ENCODE results near the gene CDPF1.

The CDPF1 gene

DNA sequence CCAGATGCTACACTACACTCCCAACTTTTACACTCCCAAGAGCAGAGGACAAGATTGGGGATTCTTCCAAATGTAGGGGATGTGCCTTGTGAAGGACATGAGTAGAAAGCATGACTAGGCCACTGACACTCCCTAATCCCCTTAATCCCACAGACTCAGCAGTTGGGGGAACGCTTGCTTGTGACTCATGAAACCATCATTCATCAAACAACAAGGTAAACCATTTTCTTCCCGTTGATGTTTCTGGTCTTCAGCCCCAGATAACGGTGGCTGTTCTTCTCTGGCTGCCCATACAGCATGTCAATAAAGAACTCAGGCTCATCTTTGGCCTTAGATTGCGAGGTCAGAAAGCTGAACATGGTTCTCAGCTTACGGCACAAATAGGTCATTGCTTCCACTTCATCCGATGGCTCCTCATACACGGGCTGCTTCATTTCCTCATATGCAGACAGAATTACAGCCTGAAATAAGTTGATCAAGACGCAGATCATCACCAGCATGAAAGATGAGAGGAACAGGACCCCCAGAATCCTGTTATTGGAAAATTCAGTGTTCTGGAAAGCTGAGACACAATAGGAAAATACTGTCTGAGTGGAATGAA lies 6.4 kb upstream of the CDPF1 start:
- DNase-seq, result no peak

DNA sequence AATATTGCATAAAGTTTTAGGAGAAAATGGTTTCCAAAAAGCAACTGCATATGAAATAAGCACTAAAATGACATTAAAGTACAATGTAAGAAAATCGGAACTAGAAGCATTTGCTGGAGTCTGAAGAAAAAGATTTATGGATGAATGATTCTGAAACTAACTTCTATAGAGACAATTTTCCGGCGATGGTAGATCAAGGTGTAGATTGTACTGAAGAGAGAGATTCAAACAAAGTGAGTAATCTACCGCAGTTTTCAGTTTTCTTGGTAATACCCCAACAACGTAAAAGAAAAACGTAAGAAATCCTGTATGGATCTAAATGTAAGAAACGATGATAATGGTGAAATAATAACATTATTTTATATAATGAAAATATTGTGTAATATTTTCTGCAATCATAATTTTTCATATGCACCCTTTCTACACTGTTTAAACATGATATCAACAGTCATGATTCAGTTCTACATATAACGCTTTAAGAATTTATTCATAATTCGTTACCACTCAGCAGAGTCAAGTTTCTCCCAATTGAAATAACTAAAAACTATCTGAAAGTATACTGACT lies 1.8 kb upstream of the CDPF1 start:
- DNase-seq, result no peak

DNA sequence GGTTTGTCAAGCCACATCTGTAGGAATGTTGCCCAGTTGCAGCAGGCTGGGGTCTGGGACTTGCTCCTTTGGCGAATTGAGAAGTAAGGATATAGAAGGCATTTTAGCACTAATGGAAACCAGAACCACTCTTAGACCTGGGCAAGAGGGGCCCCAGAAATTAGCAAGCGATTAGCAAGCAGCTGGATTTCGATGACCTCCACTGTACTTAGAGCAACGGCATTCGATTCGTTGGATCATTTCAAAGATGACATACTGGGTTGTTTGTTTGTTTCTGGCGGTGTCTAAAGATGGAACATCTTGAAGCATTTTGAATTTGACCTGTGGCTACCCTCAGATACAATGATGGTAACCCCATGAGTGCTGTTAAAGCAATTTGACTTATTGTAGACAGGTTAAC lies 1.2 kb upstream of the CDPF1 start:
- no peak for DNase-seq

- no peak for DNase-seq
Observed at GRCh38 chr22:46250783-46251125, 661 bp upstream of the CDPF1 start.

GRCh38 chr22:46247443-46247975 lies 2.6 kb downstream of the CDPF1 start:
- DNase-seq, result no peak

GRCh38 chr22:46246178-46246577 lies 3.9 kb downstream of the CDPF1 start:
- DNase-seq, result no peak

DNA sequence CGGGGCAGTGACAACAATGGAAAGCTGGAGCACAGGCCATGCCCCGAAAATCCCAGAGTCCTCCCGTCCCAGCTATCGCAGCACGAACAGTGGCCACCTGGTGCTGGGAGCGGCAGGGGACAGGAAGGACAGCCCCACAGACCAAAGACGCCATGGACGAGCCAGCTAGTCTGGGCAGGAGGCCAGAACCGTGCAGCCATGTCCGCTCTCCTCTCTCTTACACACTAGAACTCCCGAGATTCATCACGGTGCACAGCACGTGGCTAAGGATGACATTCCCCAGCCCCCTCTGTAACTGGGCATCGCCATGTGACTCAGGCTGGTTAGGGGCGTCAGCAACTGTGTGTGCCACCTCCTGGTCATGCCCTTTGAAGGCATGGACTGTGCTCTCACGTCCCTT lies 4.6 kb downstream of the CDPF1 start:
- peak; percentile 83 for DNase-seq

- no peak for DNase-seq
Observed at GRCh38 chr22:46244771-46245170, 5.3 kb downstream of the CDPF1 start.

- no peak for DNase-seq
Observed at GRCh38 chr22:46242076-46242475, 8.0 kb downstream of the CDPF1 start.

GRCh38 chr22:46241396-46242007 lies 8.6 kb downstream of the CDPF1 start:
- no peak for DNase-seq

DNA sequence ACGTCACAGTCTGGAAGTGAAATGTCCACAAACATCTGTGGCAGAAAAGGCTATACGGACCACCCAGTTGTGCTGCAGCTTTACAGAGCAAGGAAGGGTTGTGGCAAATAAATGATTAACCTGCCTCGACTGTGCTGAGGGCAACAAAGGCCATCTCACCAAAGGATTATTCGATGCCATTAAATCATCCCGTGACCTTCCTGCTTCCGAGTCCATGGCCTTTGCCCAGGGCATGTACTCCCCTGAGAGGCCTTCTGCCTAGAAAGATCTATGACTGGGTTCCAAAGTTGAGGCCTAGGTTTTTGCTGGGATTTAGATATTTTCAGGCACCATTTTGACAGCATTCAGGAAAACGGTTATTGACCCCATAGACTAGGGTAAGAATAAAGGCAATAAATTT lies 9.2 kb downstream of the CDPF1 start:
- no peak for DNase-seq

- DNase-seq, result no peak
Observed at GRCh38 chr22:46240506-46240905, 9.6 kb downstream of the CDPF1 start.

DNA sequence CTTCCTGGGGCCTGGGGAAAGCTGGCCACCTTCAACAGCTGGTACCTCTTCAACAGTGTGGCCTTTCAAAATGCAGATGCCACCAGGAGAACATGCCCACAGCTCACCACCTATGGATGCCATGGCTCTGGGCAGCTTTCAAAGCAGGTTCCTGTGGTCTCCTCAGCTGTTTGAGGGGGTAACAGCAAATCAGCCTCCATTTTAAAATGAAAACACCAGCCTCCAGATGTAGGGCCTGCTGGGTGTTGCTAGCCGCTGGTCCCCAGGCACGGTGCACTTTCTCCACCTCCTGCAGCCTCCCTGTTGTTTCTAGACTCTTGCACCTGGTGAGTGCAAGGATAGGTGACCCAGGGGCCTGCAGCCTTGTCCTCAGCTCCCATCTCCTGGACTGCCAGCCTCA lies 10.0 kb downstream of the CDPF1 start:
- no peak for DNase-seq

GRCh38 chr22:46239261-46240048 lies 10.6 kb downstream of the CDPF1 start:
- no peak for DNase-seq

DNA sequence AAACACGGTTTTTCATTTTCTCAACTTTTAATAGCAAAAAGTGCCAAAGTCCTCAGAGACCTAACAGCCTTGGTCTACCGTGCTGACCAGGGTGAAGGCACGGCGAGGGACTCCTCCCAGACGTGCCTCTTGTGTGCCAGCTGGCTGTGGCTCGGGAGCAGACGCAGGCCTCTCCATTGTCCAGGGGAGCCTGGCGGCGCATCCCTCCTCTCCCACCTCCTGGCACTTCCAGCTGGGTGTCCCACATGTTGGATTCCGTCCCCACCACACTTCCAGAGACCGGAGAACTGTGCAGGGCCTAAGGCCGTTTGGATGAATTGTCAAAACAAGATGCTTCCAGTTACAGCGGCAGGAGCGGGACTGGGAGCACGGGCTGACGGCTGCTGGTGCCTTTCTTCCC lies 11.6 kb downstream of the CDPF1 start:
- DNase-seq, result no peak

- DNase-seq, result no peak
Observed at GRCh38 chr22:46237453-46238124, 12.5 kb downstream of the CDPF1 start.

DNA sequence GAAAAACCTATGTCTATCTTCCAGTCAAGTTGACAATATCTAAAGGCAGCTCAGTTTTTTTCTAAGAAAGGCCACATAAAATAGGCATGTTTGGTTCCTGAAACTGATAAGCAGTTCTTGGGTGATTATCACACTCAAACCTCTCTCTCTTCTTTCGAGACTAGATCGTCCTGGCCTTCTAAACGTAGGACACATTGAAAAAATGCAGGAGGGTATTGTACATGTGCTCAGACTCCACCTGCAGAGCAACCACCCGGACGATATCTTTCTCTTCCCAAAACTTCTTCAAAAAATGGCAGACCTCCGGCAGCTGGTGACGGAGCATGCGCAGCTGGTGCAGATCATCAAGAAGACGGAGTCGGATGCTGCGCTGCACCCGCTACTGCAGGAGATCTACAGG lies 15.1 kb downstream of the CDPF1 start:
- no peak for DNase-seq

DNA sequence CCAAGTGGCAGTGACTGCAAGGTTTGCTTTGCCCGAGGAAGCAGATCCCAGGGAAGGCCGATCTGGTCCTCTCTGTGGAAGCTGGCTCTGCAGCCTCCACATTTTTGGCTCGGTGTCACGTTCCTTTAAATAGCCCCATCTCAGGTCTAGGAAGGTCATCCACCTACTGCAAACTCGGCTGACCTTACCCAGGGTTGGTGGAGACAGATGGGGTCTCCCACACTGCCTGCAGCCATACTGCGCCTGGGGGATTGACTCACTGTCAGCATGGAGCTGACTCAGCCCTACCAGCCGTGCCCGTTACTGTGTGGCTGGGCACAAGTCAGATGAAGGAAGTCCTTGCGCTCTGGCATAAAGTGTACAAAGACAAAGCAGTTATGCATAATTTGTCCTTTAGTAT lies 16.9 kb downstream of the CDPF1 start:
- no peak for DNase-seq

GRCh38 chr22:46230262-46230901 lies 19.7 kb downstream of the CDPF1 start:
- no peak for DNase-seq

GRCh38 chr22:46229701-46230100 lies 20.4 kb downstream of the CDPF1 start:
- no peak for DNase-seq

- DNase-seq, result no peak
Observed at GRCh38 chr22:46226577-46226976, 23.5 kb downstream of the CDPF1 start.

GRCh38 chr22:46225631-46226030 lies 24.5 kb downstream of the CDPF1 start:
- DNase-seq, result no peak

DNA sequence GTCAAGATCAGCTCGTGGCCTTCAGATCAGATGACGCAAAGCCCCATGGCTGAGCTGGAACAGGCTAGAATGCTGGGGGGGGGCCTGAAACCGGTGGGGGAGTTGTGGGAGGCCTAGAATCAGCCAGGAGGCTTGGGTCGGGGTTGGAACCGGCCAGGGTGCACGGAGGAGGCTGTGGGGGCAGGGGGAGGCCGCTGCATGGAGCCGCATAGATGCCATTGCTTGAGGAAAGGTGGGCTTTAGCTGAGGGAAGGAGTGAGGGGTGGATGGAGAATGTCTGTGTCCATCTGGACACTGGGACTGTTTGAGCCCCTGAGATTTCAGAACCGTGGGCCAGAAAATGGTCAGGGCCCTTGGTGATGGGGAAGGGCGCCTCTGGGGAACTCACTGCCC lies 25.2 kb downstream of the CDPF1 start:
- no peak for DNase-seq
